ENCODE measurements around the gene SNX8. TPM values are rescaled to one million over a fixed set of nuclear protein-coding genes. Genes with fewer than 3 reads are reported as not detected.

The SNX8 gene
- total RNA-seq, 1 donor from 2014 or later: 15.6 TPM

DNA sequence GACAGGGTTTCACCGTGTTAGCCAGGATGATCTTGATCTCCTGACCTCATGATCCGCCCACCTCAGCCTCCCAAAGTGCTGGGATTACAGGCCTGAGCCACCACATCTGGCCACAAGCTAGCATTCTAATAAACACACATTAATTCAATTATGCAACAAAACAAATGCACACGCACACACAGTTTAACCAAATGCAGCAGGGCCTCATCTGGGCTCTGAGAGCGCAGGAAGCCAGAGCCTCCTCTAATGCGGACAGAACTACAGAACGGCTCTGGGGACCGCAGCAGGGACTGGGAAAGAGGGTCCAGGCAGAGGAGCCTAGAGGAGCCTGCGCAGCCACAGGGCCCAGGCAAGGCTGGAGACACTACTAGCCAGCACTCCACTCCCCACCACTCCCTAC lies 85.3 kb downstream of the SNX8 start:
- Mint-ChIP-seq H3K27me3 (no peaks in the 10 kb centered on the region), H3K36me3 (ENCODE audit: insufficient read depth) (peaks cover 16% of the 10 kb centered on the region), H3K27ac (no peak overlapping the region), H3K4me1 (ENCODE audit: low read depth) (peaks cover 10% of the 10 kb centered on the region), H3K9me3 (ENCODE audit: low read depth) (no peaks in the 10 kb centered on the region), H3K4me3 (ENCODE audit: low read depth) (no peak overlapping the region)
- TF ChIP-seq, protein P1, sequence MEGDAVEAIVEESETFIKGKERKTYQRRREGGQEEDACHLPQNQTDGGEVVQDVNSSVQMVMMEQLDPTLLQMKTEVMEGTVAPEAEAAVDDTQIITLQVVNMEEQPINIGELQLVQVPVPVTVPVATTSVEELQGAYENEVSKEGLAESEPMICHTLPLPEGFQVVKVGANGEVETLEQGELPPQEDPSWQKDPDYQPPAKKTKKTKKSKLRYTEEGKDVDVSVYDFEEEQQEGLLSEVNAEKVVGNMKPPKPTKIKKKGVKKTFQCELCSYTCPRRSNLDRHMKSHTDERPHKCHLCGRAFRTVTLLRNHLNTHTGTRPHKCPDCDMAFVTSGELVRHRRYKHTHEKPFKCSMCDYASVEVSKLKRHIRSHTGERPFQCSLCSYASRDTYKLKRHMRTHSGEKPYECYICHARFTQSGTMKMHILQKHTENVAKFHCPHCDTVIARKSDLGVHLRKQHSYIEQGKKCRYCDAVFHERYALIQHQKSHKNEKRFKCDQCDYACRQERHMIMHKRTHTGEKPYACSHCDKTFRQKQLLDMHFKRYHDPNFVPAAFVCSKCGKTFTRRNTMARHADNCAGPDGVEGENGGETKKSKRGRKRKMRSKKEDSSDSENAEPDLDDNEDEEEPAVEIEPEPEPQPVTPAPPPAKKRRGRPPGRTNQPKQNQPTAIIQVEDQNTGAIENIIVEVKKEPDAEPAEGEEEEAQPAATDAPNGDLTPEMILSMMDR (IDR thresholded peaks at IDR 0.05; ENCODE audit: unreplicated experiment): no peak
- no peak for DNase-seq (ENCODE audit: low spot score, unreplicated experiment)

DNA sequence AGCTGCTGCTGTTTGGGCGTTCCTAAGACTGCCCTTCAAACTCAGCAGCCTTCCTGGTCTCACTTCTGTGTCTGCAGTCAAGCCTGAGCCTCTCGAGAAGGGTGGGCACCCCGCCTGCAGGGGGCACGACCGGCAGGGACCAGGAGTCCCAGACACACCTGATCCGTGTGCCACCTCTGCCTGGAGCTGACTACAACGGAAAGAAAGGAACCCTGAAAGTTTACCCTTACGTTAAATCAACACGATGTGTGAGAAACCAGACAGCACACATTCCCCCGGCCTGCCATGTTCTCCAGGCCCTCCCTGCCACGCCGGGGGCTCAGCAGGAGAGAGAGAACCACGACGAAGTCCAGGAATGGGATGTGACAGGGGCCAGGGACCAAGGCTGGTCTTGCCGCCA lies 86.5 kb downstream of the SNX8 start:
- no peaks in the 10 kb centered on the region for H3K9me3 Mint-ChIP-seq (ENCODE audit: low read depth)
- TF ChIP-seq, protein P1 (IDR thresholded peaks at IDR 0.05; ENCODE audit: unreplicated experiment): no peak
- peaks cover 6% of the 10 kb centered on the region for H3K4me1 Mint-ChIP-seq (ENCODE audit: low read depth)
- no peak overlapping the region for H3K27ac Mint-ChIP-seq
- peaks cover 16% of the 10 kb centered on the region for H3K36me3 Mint-ChIP-seq (ENCODE audit: insufficient read depth)
- H3K4me3 Mint-ChIP-seq (ENCODE audit: low read depth): no peak overlapping the region
- no peak for DNase-seq (ENCODE audit: low spot score, unreplicated experiment)
- H3K27me3 Mint-ChIP-seq: no peaks in the 10 kb centered on the region

DNA sequence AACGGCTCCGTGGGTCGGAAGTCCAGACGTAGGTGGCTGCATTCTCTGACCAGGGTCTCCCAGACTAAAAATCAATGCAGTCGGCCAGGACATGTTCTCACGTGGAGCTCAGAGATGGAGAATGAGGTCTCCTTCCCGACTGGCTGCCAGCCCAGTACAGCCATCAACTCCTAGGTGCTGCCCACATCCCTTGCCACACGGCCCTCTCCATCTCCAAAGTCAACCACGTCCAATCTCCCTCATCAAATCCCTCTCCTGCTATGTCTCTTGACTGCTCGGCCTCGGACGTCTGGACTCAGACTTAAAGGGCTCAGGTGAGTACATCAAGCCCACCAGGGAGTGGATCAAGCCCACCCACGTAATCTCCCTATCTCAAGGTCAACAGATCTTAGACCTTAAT lies 88.4 kb downstream of the SNX8 start:
- Mint-ChIP-seq H3K27me3 (no peaks in the 10 kb centered on the region), H3K27ac (no peak overlapping the region), H3K4me3 (ENCODE audit: low read depth) (no peak overlapping the region), H3K4me1 (ENCODE audit: low read depth) (no peaks in the 10 kb centered on the region), H3K36me3 (ENCODE audit: insufficient read depth) (peaks cover 22% of the 10 kb centered on the region), H3K9me3 (ENCODE audit: low read depth) (no peaks in the 10 kb centered on the region)
- TF ChIP-seq, protein P1 (IDR thresholded peaks at IDR 0.05; ENCODE audit: unreplicated experiment): no peak
- DNase-seq (ENCODE audit: low spot score, unreplicated experiment): no peak

DNA sequence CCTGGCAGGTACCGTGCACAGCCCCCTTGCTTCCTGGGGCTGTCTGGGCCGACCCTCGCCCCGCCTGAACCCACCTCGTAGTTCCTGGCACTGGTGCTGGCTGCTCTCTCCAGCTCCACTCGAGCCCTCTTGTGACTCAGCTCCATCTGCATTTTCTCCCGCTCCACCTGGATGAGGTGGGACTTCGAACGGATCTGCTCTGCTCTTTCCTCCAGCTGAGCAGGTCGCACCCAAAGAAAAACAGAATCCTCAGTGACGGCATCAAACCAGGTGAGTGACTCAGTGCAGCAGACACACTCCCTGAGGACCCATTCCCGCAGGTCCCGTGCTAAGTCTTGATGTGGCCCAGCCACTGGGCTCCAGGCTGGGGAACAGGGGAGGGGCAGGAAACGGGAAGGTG lies 88.9 kb downstream of the SNX8 start:
- Mint-ChIP-seq H3K9me3 (ENCODE audit: low read depth) (no peaks in the 10 kb centered on the region), H3K27ac (no peak overlapping the region), H3K36me3 (ENCODE audit: insufficient read depth) (peaks cover 22% of the 10 kb centered on the region), H3K27me3 (no peaks in the 10 kb centered on the region), H3K4me3 (ENCODE audit: low read depth) (no peak overlapping the region), H3K4me1 (ENCODE audit: low read depth) (no peaks in the 10 kb centered on the region)
- DNase-seq (ENCODE audit: low spot score, unreplicated experiment): no peak
- TF ChIP-seq, protein P1 (IDR thresholded peaks at IDR 0.05; ENCODE audit: unreplicated experiment): no peak

DNA sequence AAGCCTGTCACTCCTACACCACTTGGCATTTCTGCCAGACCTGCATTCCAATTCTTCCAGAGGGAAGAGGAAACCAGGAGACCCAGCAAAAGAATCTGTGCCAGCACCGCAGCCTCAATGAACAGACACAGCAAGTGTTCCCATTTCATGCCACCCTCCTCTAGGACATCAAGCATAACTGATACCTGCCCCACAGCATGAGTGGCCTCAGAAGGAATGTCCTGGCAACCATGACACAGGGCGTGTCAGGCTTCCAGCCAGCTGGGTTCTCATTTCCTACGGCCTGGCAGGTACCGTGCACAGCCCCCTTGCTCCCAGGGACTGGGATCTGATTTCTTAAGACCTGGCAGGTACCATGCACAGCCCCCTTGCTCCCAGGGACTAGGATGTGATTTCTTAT lies 89.3 kb downstream of the SNX8 start:
- Mint-ChIP-seq H3K9me3 (ENCODE audit: low read depth) (no peaks in the 10 kb centered on the region), H3K36me3 (ENCODE audit: insufficient read depth) (peaks cover 22% of the 10 kb centered on the region), H3K4me1 (ENCODE audit: low read depth) (no peaks in the 10 kb centered on the region), H3K27ac (no peak overlapping the region), H3K4me3 (ENCODE audit: low read depth) (no peak overlapping the region), H3K27me3 (no peaks in the 10 kb centered on the region)
- no peak for DNase-seq (ENCODE audit: low spot score, unreplicated experiment)
- TF ChIP-seq, protein P1 (IDR thresholded peaks at IDR 0.05; ENCODE audit: unreplicated experiment): no peak
